H9 (cell line): ENCODE results near the gene FBXO5. TPM values are rescaled to one million over a fixed set of nuclear protein-coding genes. Genes with fewer than 3 reads are reported as not detected.

Source experiments
- DNase-seq: peaks from one replicate; pipeline ENCODE4 v3.0.0-alpha.2; 2017
- H2AFZ ChIP-seq: one replicate; pipeline ENCODE4 v1.6.1; 2013; ENCODE audit warnings: mild to moderate bottlenecking, low read length, control low read depth, moderate library complexity
- H2AK5ac ChIP-seq: 2 replicates; pipeline ENCODE4 v1.6.1; 2013; ENCODE audit warnings: low read length, control low read depth, mixed read lengths; ENCODE audit not compliant: insufficient read length
- H2BK120ac ChIP-seq: one replicate; pipeline ENCODE4 v1.6.1; 2013; ENCODE audit warnings: low read depth, mild to moderate bottlenecking, low read length, control low read depth, inconsistent platforms; ENCODE audit not compliant: poor library complexity, severe bottlenecking
- H2BK12ac ChIP-seq: 2 replicates; pipeline ENCODE4 v1.6.1; 2013; ENCODE audit warnings: low read length, control low read depth, mixed read lengths, low read depth; ENCODE audit not compliant: insufficient read length
- H2BK15ac ChIP-seq: 2 replicates; pipeline ENCODE4 v1.6.1; 2013; ENCODE audit warnings: low read depth, low read length, control low read depth
- H2BK20ac ChIP-seq: one replicate; pipeline ENCODE4 v1.6.1; 2013; ENCODE audit warnings: low read depth, mild to moderate bottlenecking, low read length, control low read depth, inconsistent platforms; ENCODE audit not compliant: poor library complexity, severe bottlenecking
- H2BK5ac ChIP-seq: 2 replicates; pipeline ENCODE4 v1.6.1; 2013; ENCODE audit warnings: low read length, control low read depth, mixed read lengths; ENCODE audit not compliant: insufficient read length
- H3K14ac ChIP-seq: 2 replicates; pipeline ENCODE4 v1.6.1; 2013; ENCODE audit warnings: low read length, control low read depth; ENCODE audit not compliant: insufficient read depth
- H3K18ac ChIP-seq: 2 replicates; pipeline ENCODE4 v1.6.1; 2013; ENCODE audit warnings: low read depth, mild to moderate bottlenecking, mixed read lengths, low read length, control low read depth; ENCODE audit not compliant: insufficient read length
- H3K23ac ChIP-seq: 2 replicates; pipeline ENCODE4 v1.6.1; 2013; ENCODE audit warnings: low read length, control low read depth, mixed read lengths, low read depth; ENCODE audit not compliant: insufficient read length
- H3K23me2 ChIP-seq: 2 replicates; pipeline ENCODE4 v1.6.1; 2013; ENCODE audit warnings: low read depth, mild to moderate bottlenecking, mixed read lengths, low read length, control low read depth; ENCODE audit not compliant: insufficient read length, poor library complexity, severe bottlenecking
- H3K27ac ChIP-seq: 2 replicates; pipeline ENCODE4 v1.5.1; 2013; ENCODE audit warnings: low read length, control low read depth, mixed read lengths, low read depth; ENCODE audit not compliant: insufficient read length
- H3K27me3 ChIP-seq: 2 replicates; pipeline ENCODE4 v1.6.1; 2013; ENCODE audit warnings: low read length, control low read depth, inconsistent platforms; ENCODE audit not compliant: insufficient read depth
- H3K4ac ChIP-seq: 2 replicates; pipeline ENCODE4 v1.6.1; 2013; ENCODE audit warnings: low read depth, mild to moderate bottlenecking, control low read depth, inconsistent platforms, low read length, moderate library complexity
- H3K4me1 ChIP-seq: 2 replicates; pipeline ENCODE4 v1.6.1; 2013; ENCODE audit warnings: low read length, control low read depth, inconsistent platforms; ENCODE audit not compliant: insufficient read depth
- H3K4me2 ChIP-seq: 2 replicates; pipeline ENCODE4 v1.6.1; 2013; ENCODE audit warnings: low read length, control low read depth, mixed read lengths; ENCODE audit not compliant: insufficient read length, insufficient read depth
- H3K56ac ChIP-seq: 2 replicates; pipeline ENCODE4 v1.6.1; 2013; ENCODE audit warnings: low read depth, mild to moderate bottlenecking, mixed read lengths, low read length, control low read depth; ENCODE audit not compliant: insufficient read length
- H3K79me1 ChIP-seq: 2 replicates; pipeline ENCODE4 v1.6.1; 2013; ENCODE audit warnings: low read depth, mild to moderate bottlenecking, moderate library complexity, low read length, control low read depth, inconsistent platforms; ENCODE audit not compliant: insufficient read depth, poor library complexity, severe bottlenecking
- H3K79me2 ChIP-seq: 2 replicates; pipeline ENCODE4 v1.6.1; 2013; ENCODE audit warnings: low read length, control low read depth, inconsistent platforms; ENCODE audit not compliant: insufficient read depth
- H3K9ac ChIP-seq: 2 replicates; pipeline ENCODE4 v1.6.1; 2013; ENCODE audit warnings: low read length, control low read depth, mixed read lengths; ENCODE audit not compliant: insufficient read length; ENCODE audit errors: extremely low read depth
- H3K9me3 ChIP-seq: one replicate; pipeline ENCODE4 v1.6.1; 2013; ENCODE audit warnings: low read depth, low read length, inconsistent platforms; ENCODE audit not compliant: control insufficient read depth
- H3T11ph ChIP-seq: one replicate; pipeline ENCODE4 v1.6.1; 2013; ENCODE audit warnings: mild to moderate bottlenecking, low read length, control low read depth, inconsistent platforms
- H4K20me1 ChIP-seq: one replicate; pipeline ENCODE4 v1.6.1; 2013; ENCODE audit not compliant: control insufficient read depth, insufficient read length, insufficient read depth
- H4K5ac ChIP-seq: 2 replicates; pipeline ENCODE4 v1.6.1; 2013; ENCODE audit warnings: low read depth, mild to moderate bottlenecking, mixed read lengths, low read length, control low read depth; ENCODE audit not compliant: insufficient read length
- H4K8ac ChIP-seq: replicated peaks from 2 replicates; pipeline ENCODE4 v1.6.1; 2013; ENCODE audit warnings: low read length, control low read depth, mixed read lengths, low read depth; ENCODE audit not compliant: insufficient read length
- H4K91ac ChIP-seq: 2 replicates; pipeline ENCODE4 v1.6.1; 2013; ENCODE audit warnings: low read depth, mild to moderate bottlenecking, moderate library complexity, mixed read lengths, low read length, control low read depth; ENCODE audit not compliant: insufficient read length
- H3K27ac Mint-ChIP-seq, 3 experiments: 2 replicates in 2 of 3; 3 replicates in 1 of 3; pipeline ENCODE4 v1.8.0; 2020 to 2021; ENCODE audit warnings: mixed read lengths in 3 of 3, mild to moderate bottlenecking in 1 of 3, moderate library complexity in 1 of 3
- H3K27me3 Mint-ChIP-seq: 2 replicates; pipeline ENCODE4 v1.8.0; 2021; ENCODE audit warnings: low read depth, mild to moderate bottlenecking, moderate library complexity, mixed read lengths
- H3K36me3 Mint-ChIP-seq, 3 experiments: 2 replicates in 2 of 3; 3 replicates in 1 of 3; pipeline ENCODE4 v1.8.0; 2020 to 2021; ENCODE audit warnings: low read depth in 3 of 3, mixed read lengths in 3 of 3; ENCODE audit not compliant: insufficient read depth in 1 of 3
- H3K4me1 Mint-ChIP-seq, 2 experiments: 2 replicates each; pipeline ENCODE4 v1.8.0; 2020; ENCODE audit warnings: mixed read lengths in 2 of 2
- H3K4me3 Mint-ChIP-seq, 2 experiments: 2 replicates in 1 of 2; 3 replicates in 1 of 2; pipeline ENCODE4 v1.8.0; 2020 to 2021; ENCODE audit warnings: mild to moderate bottlenecking in 2 of 2, mixed read lengths in 2 of 2, moderate library complexity in 1 of 2
- H3K9me3 Mint-ChIP-seq, 2 experiments: 2 replicates in 1 of 2; 3 replicates in 1 of 2; pipeline ENCODE4 v1.8.0; 2020; ENCODE audit warnings: mild to moderate bottlenecking in 2 of 2, mixed read lengths in 2 of 2, moderate library complexity in 1 of 2
- CTCF ChIP-seq: fragments of 200-600 bp; sonication (generic); conservative IDR thresholded peaks from 3 replicates; pipeline ENCODE4 v1.8.0; 2021; ENCODE audit warnings: antibody characterized with exemption, mild to moderate bottlenecking
- WGBS: extraction: QIAGEN DNeasy Blood & Tissue Kit; methylation state at CpG from one replicate; pipeline ENCODE4 v1.1.7; 2013; ENCODE audit warnings: missing lambda C conversion rate, low lambda C conversion rate, mixed read lengths; ENCODE audit not compliant: insufficient read length; ENCODE audit errors: extremely low coverage; 5-methylcytosine and 5-hydroxymethylcytosine counted together
- total RNA-seq: library from RNA; stranded (reverse); gene quantifications from 2 replicates; pipeline ENCODE4 v1.2.1, GENCODE V29; 2021

The FBXO5 gene
- total RNA-seq, 1 experiment from 2014 or later = 47.6 TPM

DNA sequence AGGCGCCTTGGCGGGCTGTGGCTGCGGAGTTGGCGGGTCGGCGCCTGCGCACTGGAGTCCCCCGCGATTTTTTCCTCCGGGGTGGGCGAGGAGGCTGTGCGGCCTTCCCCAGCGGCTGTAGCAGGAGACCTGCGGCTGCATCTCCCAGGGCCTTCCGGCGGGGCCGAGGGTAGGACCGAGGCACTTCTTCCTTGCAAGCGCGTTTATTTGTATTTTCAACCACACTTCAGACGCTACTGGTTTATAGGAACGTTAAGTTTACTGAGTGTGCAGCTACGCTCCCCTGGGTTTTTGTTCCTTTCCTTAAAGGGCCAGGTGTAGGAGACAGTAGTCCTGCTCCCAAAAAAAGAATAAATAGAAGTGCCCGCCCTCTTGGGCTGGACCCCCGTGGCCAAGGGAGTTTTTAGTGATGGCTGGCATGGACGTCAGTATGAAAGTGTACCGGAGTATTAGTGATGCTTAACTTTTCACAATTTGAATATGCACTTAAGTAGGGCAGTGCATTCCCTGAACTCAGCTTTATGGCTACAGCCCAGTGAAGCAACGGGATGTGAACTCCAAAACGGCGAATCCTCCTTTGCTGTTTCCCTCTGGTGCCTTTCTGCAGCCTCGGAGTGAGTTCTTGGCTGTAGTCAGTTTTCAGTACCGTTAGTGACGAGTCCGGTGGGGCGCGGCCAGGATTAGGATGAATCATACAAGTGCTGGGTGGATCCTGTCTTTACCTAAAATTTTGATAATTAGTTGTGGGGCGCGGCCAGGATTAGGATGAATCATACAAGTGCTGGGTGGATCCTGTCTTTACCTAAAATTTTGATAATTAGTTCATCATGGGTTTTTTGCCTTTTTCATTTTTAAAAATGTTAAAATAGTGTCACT, 1.0 kb upstream of the FBXO5 start:
- Mint-ChIP-seq H3K4me1 (peaks cover 31 to 33% of the 10 kb centered on the region in 2 experiments), H3K27ac (peak overlapping the region; percentile 99 to 100 (median 100)), H3K4me3 (peak overlapping the region; percentile 92 to 98), H3K36me3 (peaks cover 19 to 27% (median 22%) of the 10 kb centered on the region in 3 experiments; a peak in 6 of 7 replicates), H3K9me3 (no peaks in the 10 kb centered on the region; a peak in 1 of 5 replicates), H3K27me3 (no peaks in the 10 kb centered on the region; the same call in 1 of the 2 replicates)
- no peak overlapping the region for H4K5ac ChIP-seq
- H3K23me2 ChIP-seq = peaks cover 9% of the 10 kb centered on the region
- no peak overlapping the region for H2BK120ac ChIP-seq
- peaks cover 45% of the 10 kb centered on the region; the same call in 1 of the 2 replicates for H3K79me2 ChIP-seq
- peak overlapping the region; percentile 95 for H3K4me2 ChIP-seq
- no CpG with 5 or more reads among the region's 38 CpGs for WGBS
- peak; percentile 96 for DNase-seq
- H4K20me1 ChIP-seq = no peaks in the 10 kb centered on the region
- peaks cover 2% of the 10 kb centered on the region for H3K79me1 ChIP-seq
- no peak for TF ChIP-seq CTCF
- no peak overlapping the region for H2AK5ac ChIP-seq
- H3K27ac ChIP-seq = peak overlapping the region; percentile 50
- H3T11ph ChIP-seq = no peak overlapping the region
- peak overlapping the region; percentile 51 for H3K56ac ChIP-seq
- H2BK20ac ChIP-seq = no peak overlapping the region
- H2AFZ ChIP-seq = no peak overlapping the region
- H4K8ac ChIP-seq = no peak overlapping the region
- no peak overlapping the region for H3K18ac ChIP-seq
- H3K9me3 ChIP-seq = no peaks in the 10 kb centered on the region
- no peak overlapping the region for H2BK15ac ChIP-seq
- H3K9ac ChIP-seq = peak overlapping the region; percentile 91
- no peak overlapping the region for H2BK12ac ChIP-seq
- H3K23ac ChIP-seq = no peak overlapping the region
- peak overlapping the region; percentile 10; the same call in 1 of the 2 replicates for H3K14ac ChIP-seq
- H3K4me1 ChIP-seq = no peaks in the 10 kb centered on the region
- H2BK5ac ChIP-seq = no peak overlapping the region
- no peak overlapping the region for H3K4ac ChIP-seq
- H3K27me3 ChIP-seq = no peaks in the 10 kb centered on the region
- no peak overlapping the region for H4K91ac ChIP-seq
